Left colon (tissue), 2 donors: Measurements from ENCODE around the gene PKNOX2. TPM values are rescaled to one million over a fixed set of nuclear protein-coding genes. Genes with fewer than 3 reads are reported as not detected.

Source experiments
- ATAC-seq: fragments of 200-7000 bp; cut with Tn5 transposase; one replicate; pipeline ENCODE4 v1.9.1; 2020; ENCODE audit warnings: mild to moderate bottlenecking, moderate library complexity
- DNase-seq, 2 donors: peaks; one replicate each; pipeline ENCODE4 v3.0.0-alpha.2; 2020
- intact Hi-C, 2 donors: fragments of 100-400 bp; cut with DNase I in 1 of 2; cut with micrococcal nuclease in 1 of 2; formaldehyde crosslinking; loops; one replicate each; pipeline versions ENCODE4 v1.11.2 to v1.14.0; 2022; cut with DNase I, micrococcal nuclease
- total RNA-seq, 2 donors: library from RNA; stranded (reverse); fragmentation: NEBNext Ultra II Directional; extraction: Animal tissue kit (Norgen Biotek cat#: 25700); gene quantifications; one replicate each; pipeline ENCODE4 v1.2.1, GENCODE V29; 2021
- donor health status: DM: no; HTN: no; CAD: no.
- donor health status: DM: yes; HTN: yes; CAD: no.

The PKNOX2 gene
- total RNA-seq, 2 donors from 2014 or later = 0.49 to 1.5 TPM

DNA sequence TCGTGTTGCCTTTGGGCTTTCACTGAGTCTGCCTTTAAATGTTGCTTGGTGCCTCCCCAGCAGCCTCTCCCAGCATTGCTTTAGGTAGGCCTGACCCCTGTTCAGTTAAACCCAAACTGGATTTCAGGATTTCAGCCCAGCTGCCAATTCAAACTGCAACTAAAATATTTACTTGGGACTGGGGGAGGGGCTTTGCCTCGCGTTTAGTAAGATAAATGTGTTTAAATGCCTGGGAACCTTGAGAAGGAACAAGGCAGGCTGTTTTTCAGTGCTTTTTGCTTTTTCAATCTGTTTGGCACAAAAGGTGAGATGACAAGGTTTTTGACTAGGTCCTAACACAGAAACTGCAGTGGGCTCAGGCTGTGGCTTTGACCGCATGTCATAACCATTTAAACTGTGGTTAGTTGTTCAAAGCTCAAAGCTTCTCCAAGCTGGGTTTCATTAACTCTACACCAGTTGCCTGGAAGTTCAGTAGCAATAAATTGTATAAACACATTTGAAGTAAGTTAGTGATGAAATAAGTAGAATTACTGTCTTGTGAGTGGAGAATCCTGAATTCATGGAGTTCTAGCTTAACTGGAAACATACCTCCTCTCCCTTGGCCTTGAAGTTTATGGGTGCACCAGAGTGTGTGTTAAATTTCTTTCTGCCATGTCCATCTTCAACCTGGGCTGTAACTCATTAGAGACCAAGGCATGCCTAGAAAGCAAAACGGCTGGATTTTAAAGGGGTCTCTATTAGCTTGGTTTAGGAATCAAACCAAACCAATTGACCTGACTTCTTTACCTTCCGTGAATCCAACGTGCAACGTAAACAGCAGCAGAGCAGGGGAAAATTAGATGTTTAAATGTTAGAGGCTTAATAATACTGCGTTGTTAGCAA, 3.6 kb downstream of the PKNOX2 start:
- DNase-seq = no peak
- ATAC-seq = no peak
- intact Hi-C loops = no loop called here

DNA sequence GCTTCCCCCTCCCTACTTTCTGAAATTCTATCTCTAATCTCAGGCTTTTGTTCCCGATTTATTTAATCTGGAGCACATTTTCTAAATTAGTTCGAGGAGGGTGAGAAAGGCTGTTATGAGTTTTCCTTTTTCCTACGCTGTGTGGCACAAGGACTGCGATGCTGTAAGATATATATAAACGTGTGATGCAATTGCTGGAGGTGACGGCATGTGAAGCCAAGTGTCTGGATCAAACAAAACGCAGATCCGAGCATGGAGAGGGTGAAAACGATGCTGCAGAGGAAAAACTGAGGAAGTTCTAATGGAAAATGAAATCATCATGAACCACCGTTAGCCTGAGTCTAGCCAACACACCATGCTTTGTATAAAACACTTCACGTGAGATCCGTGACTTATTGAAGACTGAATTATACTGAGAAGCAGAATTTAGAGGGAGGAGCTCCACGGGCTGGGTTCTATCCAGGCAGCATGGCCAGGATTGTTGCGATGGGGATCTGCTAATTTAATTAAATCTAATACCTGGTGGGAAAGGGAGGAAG, 4.4 kb downstream of the PKNOX2 start:
- ATAC-seq (no peak), DNase-seq (no peak)
- intact Hi-C loops = no loop called here

DNA sequence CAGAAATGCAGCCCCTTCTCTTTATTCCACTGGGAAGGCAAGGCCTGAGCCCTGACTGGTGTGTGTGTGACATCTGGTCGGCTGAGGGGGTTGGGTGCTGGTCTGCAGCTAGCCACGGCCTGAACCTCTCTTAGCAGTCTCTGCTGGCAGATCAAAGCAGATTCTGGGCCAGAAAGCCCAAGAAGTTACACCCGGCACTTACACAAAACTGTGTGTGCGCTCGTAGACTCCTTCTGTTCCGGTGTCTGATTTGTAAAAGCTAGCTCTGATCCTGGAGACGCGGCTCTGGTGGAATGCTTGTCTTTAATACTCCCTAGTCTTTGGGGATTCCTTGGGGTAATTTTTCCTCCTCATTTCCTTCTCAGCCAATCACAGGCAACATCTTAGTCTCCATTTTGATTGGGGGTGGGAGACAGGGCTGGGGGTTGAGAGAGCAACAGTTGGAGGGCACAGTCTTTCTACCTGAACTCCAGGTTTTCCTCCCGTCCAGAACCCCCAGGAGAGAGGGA, 5.5 kb downstream of the PKNOX2 start:
- DNase-seq (no peak), ATAC-seq (no peak)

DNA sequence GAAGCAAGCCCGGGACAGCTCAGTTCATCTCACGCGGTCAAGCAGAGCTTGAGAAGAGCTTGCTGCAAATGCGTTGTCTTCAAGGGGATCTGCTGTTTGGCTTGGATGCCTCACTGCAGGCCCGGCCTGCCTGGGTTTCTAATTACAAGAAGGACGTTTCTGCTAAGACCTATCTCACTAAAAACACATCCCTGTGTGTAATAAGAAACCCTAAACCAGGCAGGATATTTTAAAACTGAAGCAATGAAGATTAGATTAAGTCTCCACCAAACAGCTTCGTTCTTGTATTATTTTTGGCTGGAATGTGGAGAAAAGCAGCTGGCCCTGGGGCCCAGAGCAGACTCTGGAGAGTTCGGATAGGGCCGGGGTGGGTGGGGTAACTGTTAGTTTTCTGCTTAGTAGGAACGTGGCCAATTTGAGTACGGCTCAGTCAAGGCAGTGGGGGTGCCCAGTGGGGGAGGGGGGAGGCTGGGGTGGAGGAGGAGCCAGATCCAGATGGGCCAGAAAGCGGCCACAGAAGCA, 6.0 kb downstream of the PKNOX2 start:
- ATAC-seq = no peak
- intact Hi-C loops = no loop called here
- DNase-seq = peak in 1 of 2 donors; percentile 13

More for the DNA sequence above, 5.5 kb downstream of the PKNOX2 start:
- intact Hi-C loops = no loop called here

DNA sequence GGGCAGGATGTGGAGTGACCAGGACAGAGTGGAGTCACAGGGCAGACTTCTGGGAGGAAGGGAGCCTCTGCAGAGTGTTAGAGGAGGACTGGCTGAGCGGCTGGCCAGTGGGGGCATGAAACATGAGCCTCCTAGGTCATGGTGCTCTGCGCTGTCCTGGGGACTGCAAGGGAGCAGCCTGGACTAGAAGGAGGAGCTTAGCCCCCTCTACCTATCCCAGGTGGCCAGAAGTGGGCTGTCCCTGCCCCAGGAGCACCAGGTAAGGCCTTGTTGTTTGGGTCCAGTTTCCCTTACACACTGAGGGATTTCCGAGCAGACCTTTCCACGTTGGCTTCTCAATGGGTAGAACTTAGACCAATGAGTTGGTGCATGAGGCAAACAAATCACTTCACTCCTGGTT, 7.4 kb downstream of the PKNOX2 start:
- no peak for DNase-seq
- intact Hi-C loops = no loop called here
- ATAC-seq = no peak

DNA sequence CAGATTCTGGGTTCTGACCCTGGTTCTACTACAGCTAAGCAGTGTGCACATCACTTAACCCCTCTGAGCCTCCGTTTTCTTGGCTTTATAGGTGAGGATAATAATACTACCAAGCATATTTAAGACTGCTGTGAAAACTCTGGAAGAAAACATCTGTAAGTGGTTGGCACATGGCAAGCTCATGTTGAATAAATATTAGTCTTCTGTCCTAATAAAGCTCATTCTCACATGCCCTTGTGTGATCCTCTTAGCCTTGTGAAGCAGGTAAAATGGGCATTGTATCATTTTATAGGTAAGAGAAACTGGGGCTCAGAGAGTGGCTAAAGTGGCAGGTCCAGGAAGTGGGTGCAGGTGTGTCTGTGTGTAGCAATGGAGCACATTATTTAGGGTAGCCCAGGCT, 8.5 kb downstream of the PKNOX2 start:
- ATAC-seq (no peak), DNase-seq (no peak)
- intact Hi-C loops = no loop called here

DNA sequence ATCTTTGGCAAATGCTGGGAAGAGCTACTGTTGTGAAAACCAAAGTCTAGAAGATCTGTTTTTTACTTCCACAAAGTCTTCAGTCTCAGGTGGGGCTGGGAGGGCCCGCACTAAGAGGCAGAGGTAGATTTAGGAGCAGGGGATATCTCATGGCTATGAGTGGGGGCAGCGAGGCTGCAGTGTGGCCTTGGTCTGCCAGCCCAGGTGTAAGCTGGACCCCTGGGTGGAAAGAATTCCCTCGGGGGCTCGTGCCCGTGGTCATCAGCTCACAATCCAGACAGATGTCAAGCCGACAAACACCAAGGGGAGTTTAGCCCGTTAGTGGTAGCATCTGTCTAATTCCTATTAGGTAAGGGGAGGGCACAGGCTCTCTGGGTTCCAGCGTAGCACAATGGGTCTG, 9.0 kb downstream of the PKNOX2 start:
- ATAC-seq = no peak
- no peak for DNase-seq
- intact Hi-C loops = no loop called here

DNA sequence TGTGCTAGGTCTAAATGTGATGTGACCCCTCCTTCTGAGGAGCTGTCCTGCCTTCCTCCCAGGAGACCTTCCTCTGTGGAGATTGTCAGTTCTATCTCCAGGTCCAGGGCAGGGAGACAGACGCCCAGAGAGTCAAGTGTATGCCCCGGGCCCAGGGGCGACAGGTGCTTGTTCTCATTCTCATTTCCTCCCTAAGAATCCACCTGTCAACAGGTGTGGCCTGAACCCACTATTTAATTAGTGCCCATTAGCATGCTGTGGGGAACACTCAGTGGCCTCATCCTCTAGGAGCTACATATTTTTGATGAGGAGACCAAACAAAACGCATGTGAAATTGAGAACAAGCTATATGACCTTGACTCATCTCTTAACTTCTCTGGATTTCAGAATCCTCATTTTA, 9.5 kb downstream of the PKNOX2 start:
- intact Hi-C loops = no loop called here
- ATAC-seq = no peak
- no peak for DNase-seq

DNA sequence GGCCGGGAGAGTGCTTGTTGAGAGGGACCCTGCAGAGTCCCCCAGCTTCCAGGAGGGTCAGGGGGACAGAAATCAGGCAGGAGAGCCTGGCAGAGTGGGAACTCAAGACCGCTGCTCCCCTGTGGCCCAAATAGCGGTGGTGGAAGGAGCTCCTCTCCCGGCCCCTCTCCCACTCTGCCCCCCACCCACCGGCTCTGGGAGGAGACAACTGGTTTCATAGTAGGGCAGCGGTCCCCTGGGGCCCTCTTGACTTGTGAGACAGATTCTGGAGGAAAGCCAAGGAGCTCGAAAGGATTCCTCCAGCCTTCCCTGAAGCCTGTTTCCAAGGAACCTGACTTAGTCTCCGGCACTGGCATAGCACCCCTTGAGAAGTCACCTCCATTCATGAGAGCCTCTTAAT, 10.1 kb downstream of the PKNOX2 start:
- intact Hi-C loops = no loop called here
- DNase-seq = no peak
- ATAC-seq = no peak

DNA sequence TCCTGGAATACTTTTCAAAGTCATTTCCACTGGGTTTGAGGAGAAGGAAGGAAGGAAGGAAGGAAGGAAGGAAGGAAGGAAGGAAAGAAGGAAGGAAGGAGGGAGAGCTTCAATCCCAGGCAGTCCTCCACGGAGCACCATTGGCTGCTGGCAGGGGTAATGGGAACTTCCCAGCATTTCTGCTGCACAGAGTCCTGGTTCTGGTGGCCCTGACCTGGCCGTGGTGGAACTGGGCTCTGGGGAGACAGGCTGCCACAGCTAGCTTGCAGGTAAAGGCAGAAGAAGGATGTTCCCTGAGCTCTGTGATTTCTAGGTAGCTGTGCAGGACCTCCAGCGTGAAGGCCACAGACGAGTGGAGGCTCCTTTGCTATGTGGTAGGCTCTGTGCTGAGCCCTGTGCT, 10.6 kb downstream of the PKNOX2 start:
- ATAC-seq (no peak), DNase-seq (no peak)
- intact Hi-C loops = no loop called here

DNA sequence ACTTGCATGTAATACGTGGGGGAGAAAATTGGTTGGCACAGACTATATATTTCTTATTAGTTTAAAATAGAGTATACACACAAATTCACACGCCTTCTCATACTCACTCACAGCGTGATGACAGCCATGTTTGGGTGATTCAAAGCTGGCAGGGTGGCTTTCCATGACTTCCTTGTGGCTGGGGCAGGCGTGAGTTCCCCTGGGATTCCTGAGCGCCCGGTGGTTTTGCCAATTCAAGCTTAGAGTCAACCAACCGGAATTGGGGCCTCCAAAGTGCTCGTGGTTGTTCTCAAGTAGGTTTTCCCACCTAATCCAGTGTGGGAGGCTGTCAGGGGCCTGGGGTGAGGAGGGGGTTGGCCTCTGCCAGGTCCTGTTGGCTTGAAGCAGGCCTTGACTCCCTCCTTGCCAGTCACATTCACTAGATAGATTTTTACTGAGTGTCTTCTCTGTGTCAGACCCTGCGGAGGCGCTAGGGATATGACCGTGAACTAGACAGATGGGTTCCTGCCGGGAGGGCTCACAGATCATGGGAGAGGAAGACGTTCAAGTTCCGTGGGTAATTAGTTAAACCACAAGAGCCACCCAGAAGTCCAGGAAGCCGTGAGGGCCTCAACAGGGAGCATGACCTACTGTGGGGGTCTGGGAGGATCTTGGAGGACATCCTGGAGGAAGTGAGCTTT, 11.5 kb downstream of the PKNOX2 start:
- ATAC-seq (no peak), DNase-seq (no peak)
- intact Hi-C loops = no loop called here

DNA sequence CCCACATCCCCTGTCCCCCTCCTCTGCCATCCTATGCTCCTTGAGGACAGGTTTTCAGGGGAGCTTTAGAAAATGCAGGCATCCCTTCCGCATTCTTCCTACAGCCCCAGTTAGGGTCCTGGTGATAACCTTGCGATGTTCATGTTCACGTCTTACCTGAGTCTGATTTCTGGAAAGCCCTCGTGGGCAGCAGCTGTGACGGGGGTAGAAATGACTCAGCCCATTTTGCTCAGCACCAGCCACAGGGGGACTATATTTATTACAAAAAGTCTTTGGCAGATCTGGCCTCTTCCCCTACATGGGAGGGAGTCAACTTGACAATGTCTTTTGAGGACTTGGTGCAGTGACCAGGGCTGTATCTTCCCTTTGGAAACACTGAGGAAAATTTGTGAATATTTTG, 12.3 kb downstream of the PKNOX2 start:
- DNase-seq (no peak), ATAC-seq (no peak)
- intact Hi-C loops = no loop called here

DNA sequence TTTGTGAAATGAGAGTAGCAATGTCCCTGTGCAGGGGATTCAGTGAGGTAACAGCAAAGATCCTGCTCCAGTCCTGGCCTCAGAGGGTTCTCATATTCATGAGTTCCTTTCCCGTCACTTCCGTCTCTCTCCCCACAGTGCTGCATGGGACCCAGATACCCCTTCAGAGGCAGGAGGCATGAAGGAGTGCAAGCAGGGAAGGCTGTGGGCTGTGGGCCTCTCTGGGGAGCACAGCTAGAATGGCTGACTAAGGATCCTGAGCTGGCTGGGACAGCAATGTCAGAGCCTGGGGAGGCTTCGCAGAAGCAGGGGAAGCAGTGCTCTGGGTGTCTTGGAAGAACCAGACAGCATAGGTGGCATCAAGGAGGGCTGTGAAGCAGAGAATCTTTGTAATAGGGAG, 13.0 kb downstream of the PKNOX2 start:
- intact Hi-C loops = no loop called here
- DNase-seq (no peak), ATAC-seq (no peak)

DNA sequence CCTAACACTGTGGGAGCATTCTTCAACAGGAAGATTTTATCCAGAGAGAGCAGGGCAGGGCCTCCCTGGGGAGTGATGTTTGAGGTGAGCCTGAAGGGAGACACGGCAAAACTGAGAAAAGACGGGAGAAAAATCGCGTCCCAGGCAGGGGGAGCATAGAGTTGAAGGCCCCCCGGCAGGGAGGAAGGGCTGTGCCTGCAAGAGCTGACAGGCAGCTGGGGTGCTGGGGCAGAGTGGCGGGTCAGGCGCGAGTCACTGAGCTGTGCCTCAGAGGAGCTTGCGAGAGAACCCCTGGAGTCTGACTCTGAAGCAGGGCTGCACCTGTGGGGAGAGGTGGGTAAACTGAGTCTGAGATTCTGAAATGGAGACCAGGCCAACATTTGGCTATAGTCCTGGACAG, 14.8 kb downstream of the PKNOX2 start:
- ATAC-seq (no peak), DNase-seq (no peak)
- intact Hi-C loops = no loop called here

DNA sequence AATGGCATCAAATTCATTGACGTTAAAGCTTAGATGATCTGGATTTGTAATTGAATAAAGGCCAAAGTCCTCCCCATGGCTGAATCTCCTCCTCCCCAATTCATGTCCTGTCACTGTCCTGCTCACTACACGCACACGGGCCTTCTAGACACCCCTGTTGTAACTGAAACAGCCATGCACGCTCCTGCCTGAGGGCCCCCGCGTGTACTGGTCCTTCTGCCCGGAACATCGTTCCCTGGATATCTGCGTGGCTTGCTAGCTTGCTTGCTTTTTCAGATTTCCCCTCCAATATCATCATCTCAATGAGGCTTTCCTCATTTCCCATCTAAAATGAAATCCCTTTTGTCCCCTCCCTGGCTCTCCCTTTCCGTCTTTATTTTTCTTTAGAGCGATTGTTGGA, 15.3 kb downstream of the PKNOX2 start:
- ATAC-seq (no peak), DNase-seq (no peak)
- intact Hi-C loops = no loop called here

DNA sequence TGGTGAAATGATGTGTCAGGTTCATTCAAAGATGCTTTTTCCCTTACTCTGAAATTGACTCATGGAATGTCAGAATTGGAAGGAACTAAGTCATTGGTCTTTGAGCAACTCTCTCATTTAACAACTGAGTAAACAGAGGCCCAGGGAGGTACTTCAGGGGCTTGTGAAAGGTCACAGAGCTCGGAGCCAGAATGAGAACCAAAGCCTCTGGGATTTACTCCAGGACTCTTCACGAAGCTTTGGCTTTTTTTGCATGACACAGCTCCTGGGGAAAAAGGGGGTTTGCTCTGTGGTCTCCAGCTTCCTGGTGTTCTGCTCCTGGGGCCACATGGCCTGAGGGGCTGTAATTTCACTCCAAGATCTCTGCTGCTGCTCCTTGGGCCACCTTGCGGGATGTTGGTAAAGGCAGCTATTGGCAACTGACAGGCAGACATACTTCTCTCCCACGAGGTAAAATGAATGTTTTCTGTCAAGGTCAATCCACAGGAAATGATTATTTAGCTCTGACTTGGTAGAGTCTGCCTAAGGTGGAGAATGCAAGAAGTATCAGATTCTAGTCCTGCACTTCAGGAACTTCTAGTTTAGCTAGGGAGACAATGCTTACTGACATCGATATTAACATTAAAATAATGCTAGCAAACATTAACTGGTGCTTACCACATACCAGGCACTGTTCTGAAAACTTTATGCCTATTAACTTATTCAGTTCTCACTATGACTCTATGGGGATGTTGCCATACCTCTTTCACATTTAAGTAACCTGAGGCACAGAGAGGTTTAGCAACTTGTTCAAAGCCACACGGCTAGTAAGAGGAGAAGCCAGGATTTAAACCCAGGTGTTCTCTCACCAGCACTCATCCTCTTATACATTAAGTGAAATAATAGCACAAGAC, 16.1 kb downstream of the PKNOX2 start:
- intact Hi-C loops = no loop called here
- DNase-seq (no peak), ATAC-seq (no peak)

DNA sequence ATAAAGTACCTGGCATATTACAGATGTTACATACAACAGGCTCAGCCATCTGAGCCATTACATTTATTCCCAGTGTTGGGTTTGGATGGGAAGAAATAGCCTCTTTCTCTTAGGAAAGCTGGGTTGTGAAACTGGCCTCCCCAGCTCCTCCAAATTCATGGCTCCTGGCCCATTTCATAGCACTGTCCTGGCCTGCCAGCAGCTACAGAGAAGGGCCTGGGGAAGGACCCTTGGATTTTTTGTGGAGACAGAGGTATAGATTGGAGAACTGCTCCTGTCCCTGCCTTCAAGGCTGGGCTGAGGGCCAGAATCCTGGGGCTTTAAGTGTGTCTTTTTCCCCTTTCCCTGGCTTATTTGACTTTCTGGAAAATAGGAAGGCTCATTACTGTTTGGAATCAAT, 18.0 kb downstream of the PKNOX2 start:
- no peak for DNase-seq
- intact Hi-C loops = no loop called here
- ATAC-seq = no peak

DNA sequence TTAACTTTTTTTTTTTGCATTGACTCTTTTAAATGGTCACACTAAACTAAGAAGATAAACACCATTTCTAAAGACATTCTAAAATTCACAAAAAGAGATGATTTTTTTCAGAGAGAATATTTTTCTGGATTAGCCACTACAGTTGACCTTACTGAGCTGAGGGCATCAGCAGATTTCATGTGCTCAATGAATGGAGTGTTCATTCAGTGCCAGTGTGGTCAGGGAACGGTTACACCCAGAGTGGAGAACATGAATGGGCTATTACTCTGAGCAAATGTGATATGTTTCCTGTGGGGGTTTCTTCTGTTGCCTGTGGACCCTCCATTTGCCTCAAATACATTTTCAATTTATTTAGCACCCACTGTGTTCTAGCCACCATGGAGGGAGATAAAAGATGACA, 19.1 kb downstream of the PKNOX2 start:
- ATAC-seq (no peak), DNase-seq (no peak)
- intact Hi-C loops = no loop called here

DNA sequence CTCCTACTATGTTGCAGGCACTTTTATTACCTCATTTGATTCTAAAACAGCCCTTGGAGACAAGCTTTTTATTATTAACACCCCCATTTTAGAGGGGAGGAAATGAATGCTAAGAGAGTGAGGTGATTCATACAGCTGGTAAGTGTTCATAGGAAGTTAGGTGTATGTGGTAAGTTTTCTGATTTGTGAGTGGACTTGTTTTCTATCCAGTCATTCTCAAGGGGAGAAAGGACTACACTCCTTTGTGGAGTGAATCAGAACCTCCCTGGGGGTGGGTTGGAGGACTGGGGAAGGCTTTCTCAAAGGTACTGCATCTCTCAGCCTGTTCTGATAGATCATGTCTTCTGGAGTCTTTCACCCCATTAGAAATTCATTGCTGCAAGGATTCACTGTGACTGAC, 23.5 kb downstream of the PKNOX2 start:
- no peak for ATAC-seq

More for the DNA sequence above, 23.5 kb downstream of the PKNOX2 start:
- intact Hi-C loops = no loop called here
- DNase-seq = no peak
